Heart left ventricle (tissue), 13 donors: ENCODE measurements around the gene RAPGEF3.

Experiments used
- CTCF ChIP-seq, 12 donors: fragments of 200-600 bp; sonication (generic) in 4 of 12; IDR thresholded peaks; one replicate each; pipeline versions ENCODE4 v1.5.0 to v1.8.0; 2018 to 2022; ENCODE audit warnings: antibody characterized with exemption in 12 of 12, mild to moderate bottlenecking in 5 of 12
- POLR2A ChIP-seq, 2 donors: fragments of 450-650 bp; IDR thresholded peaks; one replicate each; pipeline ENCODE4 v1.6.1; 2017; ENCODE audit warnings: antibody characterized with exemption in 2 of 2, mild to moderate bottlenecking in 2 of 2, moderate library complexity in 2 of 2
- donor health status: ischemic (EF 13 %, LVEDD 7.1; RV severe dilation, severe dysfunction).
- donor health status: DM: no; HTN: yes; CAD: no.
- donor health status: DM: no; HTN: no; CAD: no.
- donor health status: ischemic (EF 25% LVEDD 6.9; RV normal size, moderate dysfunction).
- donor health status: ischemic (EF 25% LVEDD 5.7; RV mildly dilated, moderate dysfunction).
- donor health status: ischemic (EF 35%, LVEDD 5.7; RV mildly dilated, moderate dysfunction).
- donor health status: nonischemic (EF 11% LVEDD 7.7; RV severe dilation, severe dysfunction).
- donor health status: DM: yes; HTN: yes; CAD: no.
- donor health status: PGD.
- donor health status: ischemic (EF 29% LVEDD 5.4; RV normal size, mild dysfunction).
- donor health status: nonischemic (EF 23%, LVEDD 6.1; RV moderate dilation, normal function).

GRCh38 chr12:47768323-47768811, 9.7 kb upstream of the RAPGEF3 start:
- no peak for TF ChIP-seq CTCF (IDR thresholded peaks at IDR 0.05)
- no peak for TF ChIP-seq POLR2A (IDR thresholded peaks at IDR 0.05)
